Muscle layer of colon (tissue), 2 donors: ENCODE results near the gene APBB2.
"Not testable (repeated sequence)": the region's sequence is repeated elsewhere in the genome, so short reads cannot be mapped to it uniquely, and the experiment has no call there.

Source experiments
- H3K27ac ChIP-seq: one replicate; pipeline ENCODE4 v1.7.0; 2013; ENCODE audit warnings: low read depth, mild to moderate bottlenecking, low read length, moderate library complexity
- H3K27me3 ChIP-seq, 2 donors: one replicate each; pipeline ENCODE4 v1.7.0; 2013; ENCODE audit warnings: low read length in 2 of 2, mild to moderate bottlenecking in 2 of 2; ENCODE audit not compliant: insufficient read depth in 2 of 2, control insufficient read depth in 1 of 2
- H3K36me3 ChIP-seq: one replicate; pipeline ENCODE4 v1.7.0; 2013; ENCODE audit warnings: mild to moderate bottlenecking, low read length; ENCODE audit not compliant: insufficient read depth
- H3K4me1 ChIP-seq: one replicate; pipeline ENCODE4 v1.7.0; 2013; ENCODE audit warnings: mild to moderate bottlenecking, low read length; ENCODE audit not compliant: insufficient read depth
- H3K4me3 ChIP-seq, 2 donors: one replicate each; pipeline ENCODE4 v1.7.0; 2013; ENCODE audit warnings: low read length in 2 of 2, low read depth in 1 of 2, mild to moderate bottlenecking in 1 of 2, moderate library complexity in 1 of 2
- H3K9ac ChIP-seq: one replicate; pipeline ENCODE4 v1.7.0; 2013; ENCODE audit warnings: low read length
- H3K9me3 ChIP-seq: one replicate; pipeline ENCODE4 v1.7.0; 2013; ENCODE audit warnings: mild to moderate bottlenecking, low read length
- donor health status: abdominal sarcoma.
- donor health status: Adenocarcinoma of cecum.

Gene APBB2

GRCh38 chr4:40993296-40993693 is 221.0 kb downstream of the APBB2 start:
- not testable (repeated sequence) for H3K9ac ChIP-seq, H3K27ac ChIP-seq, H3K4me3 ChIP-seq, H3K27me3 ChIP-seq, H3K9me3 ChIP-seq, H3K4me1 ChIP-seq, H3K36me3 ChIP-seq

- H3K27me3 ChIP-seq: no peaks in the 10 kb centered on the region
- H3K9ac ChIP-seq: no peak overlapping the region
- no peak overlapping the region for H3K27ac ChIP-seq
- no peak overlapping the region for H3K4me3 ChIP-seq
- H3K4me1 ChIP-seq: peaks cover 5% of the 10 kb centered on the region
- no peaks in the 10 kb centered on the region for H3K36me3 ChIP-seq
- no peaks in the 10 kb centered on the region for H3K9me3 ChIP-seq
Observed at GRCh38 chr4:40992472-40993295, 221.7 kb downstream of the APBB2 start.

GRCh38 chr4:40991908-40992307 is 222.4 kb downstream of the APBB2 start:
- Histone ChIP-seq H3K4me3 (no peak overlapping the region), H3K4me1 (peaks cover 12% of the 10 kb centered on the region), H3K36me3 (no peaks in the 10 kb centered on the region), H3K27ac (no peak overlapping the region), H3K9me3 (no peaks in the 10 kb centered on the region), H3K9ac (no peak overlapping the region), H3K27me3 (no peaks in the 10 kb centered on the region)

GRCh38 chr4:40990899-40991265 is 223.5 kb downstream of the APBB2 start:
- Histone ChIP-seq H3K9me3 (no peaks in the 10 kb centered on the region), H3K9ac (no peak overlapping the region), H3K27ac (no peak overlapping the region), H3K27me3 (no peaks in the 10 kb centered on the region), H3K4me3 (no peak overlapping the region), H3K36me3 (no peaks in the 10 kb centered on the region), H3K4me1 (peaks cover 22% of the 10 kb centered on the region)

GRCh38 chr4:40990236-40990898 is 224.0 kb downstream of the APBB2 start:
- Histone ChIP-seq H3K4me3 (no peak overlapping the region), H3K9me3 (no peaks in the 10 kb centered on the region), H3K4me1 (peaks cover 22% of the 10 kb centered on the region), H3K27me3 (no peaks in the 10 kb centered on the region), H3K9ac (no peak overlapping the region), H3K27ac (no peak overlapping the region), H3K36me3 (no peaks in the 10 kb centered on the region)

GRCh38 chr4:40987151-40987550 is 227.2 kb downstream of the APBB2 start:
- H3K27ac ChIP-seq: no peak overlapping the region
- no peaks in the 10 kb centered on the region for H3K27me3 ChIP-seq
- no peak overlapping the region for H3K4me3 ChIP-seq
- H3K9ac ChIP-seq: no peak overlapping the region
- H3K9me3 ChIP-seq: no peaks in the 10 kb centered on the region
- no peaks in the 10 kb centered on the region for H3K36me3 ChIP-seq
- peaks cover 26% of the 10 kb centered on the region for H3K4me1 ChIP-seq

- Histone ChIP-seq H3K4me1 (peaks cover 26% of the 10 kb centered on the region), H3K27me3 (no peaks in the 10 kb centered on the region), H3K9me3 (no peaks in the 10 kb centered on the region), H3K27ac (no peak overlapping the region), H3K4me3 (no peak overlapping the region), H3K36me3 (no peaks in the 10 kb centered on the region), H3K9ac (no peak overlapping the region)
Observed at GRCh38 chr4:40986375-40986774, 228.0 kb downstream of the APBB2 start.

GRCh38 chr4:40984051-40984450 is 230.3 kb downstream of the APBB2 start:
- H3K27ac ChIP-seq: peak overlapping the region; percentile 54

GRCh38 chr4:40980318-40980883 is 233.9 kb downstream of the APBB2 start:
- Histone ChIP-seq H3K4me1 (peaks cover 4% of the 10 kb centered on the region), H3K9ac (no peak overlapping the region), H3K36me3 (no peaks in the 10 kb centered on the region), H3K4me3 (no peak overlapping the region), H3K9me3 (no peaks in the 10 kb centered on the region), H3K27ac (no peak overlapping the region), H3K27me3 (no peaks in the 10 kb centered on the region)

More at GRCh38 chr4:40984051-40984450, 230.3 kb downstream of the APBB2 start:
- Histone ChIP-seq H3K27me3 (no peaks in the 10 kb centered on the region), H3K9ac (no peak overlapping the region), H3K36me3 (no peaks in the 10 kb centered on the region), H3K4me1 (peaks cover 26% of the 10 kb centered on the region), H3K9me3 (no peaks in the 10 kb centered on the region), H3K4me3 (no peak overlapping the region)

GRCh38 chr4:40978548-40978947 is 235.8 kb downstream of the APBB2 start:
- no peaks in the 10 kb centered on the region for H3K27me3 ChIP-seq
- no peaks in the 10 kb centered on the region for H3K4me1 ChIP-seq
- H3K9me3 ChIP-seq: no peaks in the 10 kb centered on the region
- no peak overlapping the region for H3K27ac ChIP-seq
- H3K36me3 ChIP-seq: no peaks in the 10 kb centered on the region
- H3K4me3 ChIP-seq: no peak overlapping the region
- H3K9ac ChIP-seq: no peak overlapping the region

GRCh38 chr4:40976343-40976742 is 238.0 kb downstream of the APBB2 start:
- H3K9me3 ChIP-seq: no peaks in the 10 kb centered on the region
- no peaks in the 10 kb centered on the region for H3K36me3 ChIP-seq
- no peak overlapping the region for H3K4me3 ChIP-seq
- no peak overlapping the region for H3K9ac ChIP-seq
- H3K27ac ChIP-seq: no peak overlapping the region
- no peaks in the 10 kb centered on the region for H3K4me1 ChIP-seq
- no peaks in the 10 kb centered on the region for H3K27me3 ChIP-seq
